ENCODE data around the gene PLEKHA6.

The PLEKHA6 gene

DNA sequence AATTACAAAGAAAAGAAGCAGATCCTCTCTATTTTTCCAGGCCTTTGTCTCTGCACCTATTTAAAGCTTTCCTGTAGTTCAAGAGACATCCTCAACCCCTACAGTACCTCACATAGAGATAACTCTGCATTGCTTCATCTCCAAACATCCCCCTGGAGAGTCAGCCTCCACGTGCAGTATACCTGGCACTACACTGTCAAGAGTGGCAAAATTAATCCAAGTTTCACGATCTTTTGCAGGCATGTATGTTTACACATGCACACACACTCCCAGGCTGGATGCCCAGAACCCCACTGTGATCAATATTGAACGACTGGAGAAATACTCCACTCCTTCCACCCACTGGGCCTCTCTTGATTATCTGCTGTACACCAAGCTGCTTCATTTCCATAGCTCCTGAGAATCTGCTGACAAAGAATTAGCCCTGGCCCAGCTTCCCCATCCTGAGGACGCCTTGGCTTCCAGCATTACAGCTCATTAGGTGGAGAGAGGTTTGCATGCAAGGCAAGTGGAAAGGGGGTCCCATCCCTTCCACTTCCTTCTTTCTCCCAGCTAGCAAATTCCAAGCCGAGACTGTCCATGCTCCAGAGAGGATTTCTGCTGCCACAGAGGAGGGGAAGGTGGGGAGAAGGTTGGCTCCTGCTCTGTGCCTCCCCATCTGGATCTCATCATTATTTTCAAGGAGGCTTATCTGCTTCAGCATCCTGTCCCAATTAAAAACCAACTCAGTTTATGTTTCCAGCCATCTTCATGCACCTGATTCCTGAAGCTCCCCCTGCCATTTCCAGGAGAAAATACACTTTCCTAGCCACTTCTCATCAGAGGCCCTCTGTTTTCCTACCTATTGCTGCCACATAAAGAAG lies 79.4 kb downstream of the PLEKHA6 start:
- no peak for DNase-seq

DNA sequence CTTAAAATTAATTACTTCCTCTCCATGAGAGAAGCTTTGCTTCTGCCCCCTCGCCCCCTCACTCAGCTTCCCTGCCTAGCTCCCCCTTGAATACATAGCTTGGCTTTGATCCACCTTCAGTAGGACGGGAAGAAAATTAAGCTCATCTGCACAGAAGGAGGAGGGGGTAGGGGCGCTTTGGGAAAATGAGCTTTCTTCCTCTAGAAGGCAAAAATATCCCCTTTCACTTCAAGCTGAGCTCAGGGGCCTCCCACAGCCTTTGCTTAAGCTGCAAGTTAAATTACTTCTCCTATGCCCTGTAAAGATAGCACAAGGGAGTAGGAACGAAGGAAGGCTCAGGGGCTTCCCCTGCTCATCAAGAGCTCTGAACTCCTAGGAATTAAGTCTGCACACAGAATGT lies 80.8 kb downstream of the PLEKHA6 start:
- no peak for DNase-seq

DNA sequence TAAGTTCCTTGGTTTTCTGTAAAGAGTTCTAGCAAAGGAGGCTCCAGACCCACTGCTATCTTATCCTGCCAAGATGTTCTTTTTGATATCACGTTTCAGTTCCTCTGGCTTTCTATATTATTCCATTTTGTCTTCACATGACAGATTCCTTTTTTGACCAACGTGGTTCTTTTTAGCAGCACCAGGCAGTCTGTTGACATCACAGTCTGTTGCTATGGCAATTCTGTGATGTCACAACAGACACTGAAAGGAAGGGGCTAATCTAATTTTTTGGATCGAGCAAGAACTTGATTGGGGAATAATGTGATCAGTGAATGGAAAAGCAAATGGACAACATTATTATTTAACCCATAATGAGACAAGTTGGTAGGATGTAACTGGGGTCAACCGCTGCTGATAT lies 81.5 kb downstream of the PLEKHA6 start:
- DNase-seq: no peak

DNA sequence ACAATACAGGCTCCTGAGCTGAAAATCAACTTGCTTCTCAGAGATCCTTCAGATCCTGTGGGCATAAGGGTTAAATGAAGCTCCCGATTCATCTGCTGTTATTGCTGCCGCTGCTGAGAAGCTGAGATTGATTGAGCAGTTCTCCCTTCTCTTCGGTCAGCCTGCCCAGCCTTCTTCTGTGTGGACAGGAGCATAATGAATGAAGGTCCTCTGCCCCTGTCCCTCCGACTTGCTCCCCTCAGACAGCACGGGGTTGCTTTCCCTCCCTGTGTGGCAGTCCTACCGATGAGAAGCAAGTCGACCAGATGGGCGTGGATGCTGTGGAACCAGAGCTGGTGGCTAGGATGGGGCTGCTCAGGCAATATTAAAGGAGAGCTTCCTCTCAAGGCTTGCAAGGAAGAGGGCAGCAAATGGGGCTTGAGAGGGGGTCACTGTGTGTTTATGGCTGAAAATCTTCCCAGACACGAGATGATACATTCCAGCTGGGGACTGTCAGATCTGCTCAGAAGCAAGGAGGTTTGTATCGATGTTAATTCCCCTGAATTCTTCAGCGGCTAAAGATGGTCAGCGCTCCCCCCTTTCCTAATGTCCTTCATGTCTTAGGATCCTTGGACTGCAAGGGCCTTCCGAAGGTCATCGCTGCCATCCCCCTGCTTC lies 82.0 kb downstream of the PLEKHA6 start:
- DNase-seq: no peak

DNA sequence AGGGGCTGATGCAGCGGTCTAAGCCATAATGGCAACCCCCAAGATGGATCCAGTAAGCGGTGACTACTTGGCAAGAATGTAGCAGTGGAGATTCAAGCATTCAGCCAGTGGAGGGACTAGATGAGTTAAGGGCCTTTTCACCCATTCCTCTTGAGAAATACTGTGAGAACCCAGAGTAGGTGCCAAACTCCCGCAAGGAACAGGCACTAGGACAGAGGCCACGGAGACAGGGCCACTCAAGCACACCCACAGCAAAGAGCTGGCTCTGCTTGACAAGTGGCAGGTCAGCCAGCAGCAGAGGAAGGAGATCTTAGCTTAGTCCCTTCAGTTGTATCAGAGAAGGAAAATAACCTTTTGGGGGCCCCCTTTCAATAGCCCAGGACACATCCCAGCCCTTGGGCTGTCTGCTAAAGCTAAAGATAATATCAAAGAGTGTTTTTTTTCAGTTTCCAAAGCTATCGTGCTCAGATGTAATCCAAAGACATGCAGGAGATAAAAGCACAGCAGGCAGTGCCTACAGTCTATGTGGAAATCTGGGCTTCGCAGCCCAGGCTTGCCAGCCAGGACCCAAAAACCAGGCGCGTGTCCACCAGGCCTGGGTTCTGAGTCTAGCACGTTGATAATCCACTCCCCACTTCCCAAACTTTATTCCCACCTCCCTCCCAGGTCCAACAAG lies 83.9 kb downstream of the PLEKHA6 start:
- DNase-seq: no peak

DNA sequence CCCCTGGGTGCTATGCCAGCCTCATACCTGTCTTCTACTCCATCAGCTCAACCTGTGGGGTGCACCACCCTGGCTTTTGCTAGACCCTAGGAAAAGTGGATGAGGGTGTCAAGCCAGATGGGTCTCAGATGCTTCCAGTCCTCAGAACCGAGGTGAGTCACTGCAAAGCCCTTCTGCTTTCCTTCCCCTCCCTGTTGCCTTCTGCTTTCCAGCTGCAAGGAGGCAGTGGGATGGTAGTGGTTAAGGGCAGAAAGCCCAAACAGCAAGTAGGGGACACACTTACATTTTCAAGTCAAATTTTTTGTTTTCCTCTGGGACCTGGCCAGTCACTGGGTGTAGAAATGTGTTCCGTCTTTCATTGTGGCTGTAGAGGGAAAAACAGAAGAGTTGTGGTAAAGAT lies 85.3 kb downstream of the PLEKHA6 start:
- no peak for DNase-seq

DNA sequence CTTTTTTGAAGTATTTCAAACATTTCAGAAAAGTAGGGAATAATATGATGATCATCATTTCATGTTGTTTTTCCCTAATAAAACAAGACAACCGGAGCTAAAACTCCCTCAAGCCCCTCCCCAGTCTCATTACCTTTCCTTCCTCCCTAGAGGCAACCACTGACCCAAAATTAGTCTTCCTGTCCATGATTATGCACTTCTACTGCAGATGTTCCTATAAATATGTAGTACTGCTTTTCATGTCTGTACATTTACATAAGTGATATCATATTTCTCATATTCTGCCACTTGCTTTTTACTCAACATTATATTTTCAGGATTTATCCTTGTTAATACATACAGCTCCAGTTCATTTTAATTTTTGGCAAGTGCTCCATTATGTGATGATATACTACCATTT lies 87.2 kb downstream of the PLEKHA6 start:
- no peak for DNase-seq

DNA sequence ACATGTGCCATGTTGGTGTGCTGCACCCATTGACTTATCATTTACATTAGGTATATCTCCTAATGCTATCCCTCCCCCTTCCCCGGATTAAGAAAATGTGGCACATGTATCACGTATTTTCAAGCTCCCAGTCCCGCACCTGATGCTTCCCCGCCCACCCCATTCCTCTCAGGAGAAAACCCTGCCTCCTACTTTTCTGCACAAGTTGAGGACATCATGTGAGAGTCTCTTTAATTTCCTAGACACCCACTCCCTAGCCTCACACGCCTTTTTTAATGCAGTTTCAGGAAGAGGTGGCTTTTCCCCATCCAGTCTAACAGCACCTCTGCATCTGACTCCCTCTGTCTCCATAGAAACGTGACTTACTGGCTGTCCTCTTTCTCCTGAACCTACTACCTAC lies 87.8 kb downstream of the PLEKHA6 start:
- no peak for DNase-seq

DNA sequence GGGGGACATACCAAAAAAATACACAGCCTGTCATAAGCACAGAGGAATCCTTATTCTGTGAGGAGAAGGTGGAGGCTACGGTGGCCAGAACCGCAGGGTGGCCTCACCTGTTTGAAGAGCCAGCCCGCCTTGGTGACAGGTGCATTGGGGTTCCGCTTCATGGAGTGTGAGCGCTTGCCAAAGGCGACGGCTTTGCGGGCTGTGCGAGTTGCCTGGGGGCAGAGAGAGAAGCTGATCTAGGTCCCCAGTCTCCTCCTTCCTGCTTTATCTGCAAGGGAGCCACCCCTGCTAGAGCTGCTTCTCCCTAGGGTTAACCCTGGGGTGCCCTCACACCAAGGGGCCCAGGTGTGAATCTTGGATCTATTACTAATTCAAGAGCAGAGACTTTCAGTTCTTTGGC lies 91.6 kb downstream of the PLEKHA6 start:
- DNase-seq: no peak

DNA sequence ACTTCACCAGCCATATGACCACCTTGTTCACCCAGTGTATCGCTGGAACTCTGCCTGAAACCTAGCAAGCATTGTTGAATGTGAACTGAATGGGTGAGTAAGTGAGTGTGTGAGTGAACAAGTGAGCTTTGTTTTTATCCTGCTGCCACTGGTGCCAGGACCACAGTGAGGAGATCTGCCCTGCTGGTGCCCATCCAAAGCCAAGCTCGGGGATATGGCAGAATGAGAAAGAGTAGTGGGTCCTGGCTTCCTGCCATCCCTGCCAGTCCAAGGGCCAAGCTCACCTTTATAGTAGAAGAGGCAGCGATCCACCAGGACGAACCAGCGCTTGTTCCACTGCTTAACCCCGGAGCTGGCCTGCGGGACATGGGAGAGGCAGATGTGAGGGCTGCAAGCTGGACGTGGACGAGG lies 92.5 kb downstream of the PLEKHA6 start:
- DNase-seq: no peak

DNA sequence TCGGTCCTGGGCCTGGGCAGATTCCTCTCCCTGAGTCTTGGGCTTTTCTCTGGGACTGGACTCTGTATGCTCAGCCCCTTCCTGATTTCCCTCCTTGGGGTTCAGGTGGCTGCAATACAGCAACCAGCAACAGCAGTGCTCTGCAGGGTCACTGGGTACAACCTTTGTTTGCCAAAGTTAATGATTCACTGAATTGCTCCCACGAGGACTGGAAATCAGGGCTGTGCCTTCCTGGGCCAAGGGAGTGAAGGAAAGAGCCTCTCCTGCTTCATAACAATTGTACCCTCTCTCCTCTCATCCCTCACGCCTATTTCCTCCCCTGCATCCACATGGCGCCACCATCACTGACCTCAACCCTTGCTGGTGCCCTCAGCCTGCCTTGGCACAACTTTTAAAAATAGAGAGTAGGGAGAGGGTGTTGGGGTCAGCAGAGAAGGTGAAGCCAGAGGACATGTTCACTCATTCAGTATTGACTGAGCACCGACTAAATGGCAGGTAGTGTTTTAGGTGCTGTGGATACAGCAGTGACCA lies 93.2 kb downstream of the PLEKHA6 start:
- DNase-seq: no peak

DNA sequence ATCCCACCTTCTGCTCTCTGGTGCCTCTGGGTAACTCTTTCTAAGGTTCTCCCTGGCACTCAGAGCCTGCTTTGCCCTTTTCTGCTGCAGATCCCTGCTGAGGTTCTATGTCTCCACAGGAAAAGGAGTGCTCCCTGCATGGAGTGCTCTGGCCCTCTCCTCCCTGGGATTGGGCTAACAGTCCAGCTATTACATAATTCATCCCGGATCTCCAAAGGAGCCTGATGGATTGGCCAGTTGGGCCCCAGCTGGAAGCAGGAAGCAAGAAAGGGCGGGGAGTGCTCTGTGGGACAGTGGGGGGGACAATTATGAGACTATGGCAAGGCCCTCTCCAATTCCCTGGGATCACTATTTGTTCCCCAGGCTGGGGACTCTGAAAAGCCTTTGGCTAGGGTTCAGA lies 94.1 kb downstream of the PLEKHA6 start:
- no peak for DNase-seq

DNA sequence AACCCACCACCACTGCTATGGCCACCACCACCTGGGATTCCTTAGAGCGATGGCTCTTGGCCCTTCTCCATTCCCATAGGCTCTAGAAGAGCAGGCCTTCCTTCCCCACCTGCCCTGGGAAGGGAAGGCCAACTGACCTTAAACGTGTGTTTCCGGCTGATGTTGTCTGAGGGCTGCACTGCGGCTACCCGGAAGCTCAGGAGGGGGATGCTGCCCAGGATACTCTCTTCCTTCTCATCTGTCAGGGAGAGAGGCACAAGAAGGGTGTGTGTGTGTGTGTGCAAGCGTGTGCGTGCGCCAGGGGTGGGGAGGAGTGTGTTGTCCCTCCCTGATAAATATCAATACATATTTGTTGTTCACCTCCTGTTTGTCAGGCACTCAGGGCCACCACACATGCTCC lies 94.9 kb downstream of the PLEKHA6 start:
- DNase-seq: no peak

DNA sequence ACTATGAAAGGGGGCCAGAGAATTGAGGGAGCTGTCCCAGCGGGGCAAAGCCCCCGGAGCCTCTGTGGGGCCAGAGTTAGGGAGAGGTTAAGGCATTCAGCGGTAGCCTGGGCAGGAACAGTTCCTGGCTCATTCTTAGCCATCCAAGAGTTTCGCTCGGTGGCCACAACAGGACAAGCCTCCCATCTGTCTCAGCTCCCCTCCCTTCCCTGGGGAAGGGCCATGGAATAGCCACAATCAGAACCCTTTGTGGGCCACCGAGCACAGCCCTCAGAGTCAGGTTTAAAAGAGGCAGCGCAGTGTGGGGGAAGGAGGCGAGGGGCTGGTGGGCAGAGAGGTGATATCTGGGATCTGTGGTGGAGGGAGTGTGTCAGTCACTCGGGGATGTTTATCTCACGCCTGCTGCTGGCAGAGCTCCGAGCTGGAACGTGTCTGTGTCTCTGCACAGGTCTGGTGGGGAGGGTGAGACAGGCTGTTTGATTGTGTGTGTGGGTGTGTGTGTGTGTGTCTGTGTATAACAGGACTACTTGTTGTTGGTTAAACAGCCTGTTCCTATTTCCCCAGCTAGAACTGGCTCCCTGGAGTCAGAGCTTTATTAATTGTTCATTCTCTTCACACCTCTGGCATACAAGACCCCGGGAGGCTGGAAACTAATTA lies 96.3 kb downstream of the PLEKHA6 start:
- DNase-seq: no peak

DNA sequence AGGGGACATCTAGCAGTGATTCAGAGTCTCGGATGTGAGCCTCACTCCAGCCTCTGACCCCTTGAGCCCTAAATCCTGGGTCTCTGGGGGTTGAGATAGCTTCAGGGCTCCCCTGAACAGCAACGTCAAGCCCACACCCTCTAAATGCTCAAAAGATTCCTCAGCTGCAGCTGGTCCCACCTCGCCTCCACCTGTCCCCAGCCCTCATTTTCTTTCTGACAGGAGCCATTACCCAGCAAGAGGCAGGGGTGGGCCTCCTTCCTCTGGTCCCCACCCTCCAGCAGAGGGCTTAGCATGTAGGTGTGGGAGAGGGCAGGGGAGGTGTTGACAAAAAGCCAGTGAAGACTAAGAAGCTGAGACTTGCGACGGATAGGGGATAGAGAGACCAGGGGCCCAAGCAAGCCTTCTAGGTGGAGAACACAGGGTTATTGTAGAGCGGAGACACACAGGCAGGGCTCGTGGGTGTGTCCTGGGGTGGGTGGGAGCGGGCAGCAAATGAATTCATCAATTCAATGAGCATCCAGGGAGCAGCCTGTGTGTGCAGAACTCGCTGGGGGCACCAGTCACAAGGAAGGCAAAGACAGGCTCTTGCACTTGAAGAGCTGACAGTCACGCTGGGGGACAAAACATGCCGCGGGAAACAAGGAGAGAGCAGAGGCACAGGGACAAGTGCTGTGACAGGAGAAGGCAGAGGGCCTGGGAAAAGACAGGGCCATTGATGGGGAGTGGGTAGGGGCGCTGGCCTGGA lies 97.0 kb downstream of the PLEKHA6 start:
- DNase-seq: no peak

DNA sequence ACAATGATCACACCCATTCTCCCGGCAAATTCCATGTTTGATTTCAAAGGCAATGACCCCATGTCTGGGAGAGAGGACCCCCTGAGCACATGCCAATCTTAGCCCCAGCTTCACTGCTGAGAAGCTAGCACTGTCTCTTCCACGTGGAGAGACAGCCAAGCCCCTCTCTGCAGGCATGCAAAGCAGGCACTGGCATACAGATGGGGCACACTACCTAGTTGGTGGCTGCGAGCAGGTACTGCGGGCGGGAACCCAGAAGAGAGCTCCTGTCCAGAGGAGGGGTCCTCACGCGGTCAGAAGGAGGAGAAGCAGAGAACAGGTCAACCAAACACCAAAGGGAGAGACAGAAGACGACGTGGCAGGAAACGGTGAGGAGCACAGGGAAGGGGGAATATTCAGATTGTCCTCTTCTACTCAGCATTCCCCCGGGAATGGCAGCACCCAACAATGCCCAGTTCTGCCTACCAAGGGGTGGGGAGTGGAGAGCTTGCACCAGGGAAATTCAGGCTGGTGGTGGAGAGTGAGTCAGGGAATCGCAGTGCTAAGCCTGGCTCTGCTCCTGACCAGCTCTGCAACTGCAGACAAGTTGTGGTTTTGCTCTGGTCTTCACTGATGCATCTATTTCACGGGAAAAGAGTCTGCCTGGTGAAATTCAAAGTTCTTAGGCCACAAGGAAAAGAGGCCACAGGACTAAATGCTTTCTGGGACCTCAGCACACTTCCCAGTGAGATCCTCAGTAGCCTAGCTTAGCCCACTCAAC lies 97.8 kb downstream of the PLEKHA6 start:
- no peak for DNase-seq

DNA sequence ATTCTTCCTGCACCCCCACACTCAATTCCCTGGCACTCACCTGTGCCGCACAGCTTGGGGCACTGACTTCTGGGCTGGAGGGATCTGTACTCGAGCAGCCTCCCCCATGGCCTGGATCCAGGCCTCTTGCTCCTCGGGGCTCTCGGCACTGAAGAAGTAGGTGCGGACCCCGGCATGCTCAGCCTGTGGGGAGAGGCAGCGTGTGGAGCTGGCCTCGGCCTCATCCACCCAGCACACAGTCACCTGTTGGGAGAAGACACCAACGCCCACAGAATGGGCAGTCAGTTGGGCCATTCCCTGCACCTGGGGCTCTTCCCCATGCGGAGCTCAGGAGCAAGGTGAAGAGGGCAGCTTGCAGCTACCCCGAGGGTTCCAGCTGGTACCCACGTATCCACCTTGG lies 98.5 kb downstream of the PLEKHA6 start:
- no peak for DNase-seq

DNA sequence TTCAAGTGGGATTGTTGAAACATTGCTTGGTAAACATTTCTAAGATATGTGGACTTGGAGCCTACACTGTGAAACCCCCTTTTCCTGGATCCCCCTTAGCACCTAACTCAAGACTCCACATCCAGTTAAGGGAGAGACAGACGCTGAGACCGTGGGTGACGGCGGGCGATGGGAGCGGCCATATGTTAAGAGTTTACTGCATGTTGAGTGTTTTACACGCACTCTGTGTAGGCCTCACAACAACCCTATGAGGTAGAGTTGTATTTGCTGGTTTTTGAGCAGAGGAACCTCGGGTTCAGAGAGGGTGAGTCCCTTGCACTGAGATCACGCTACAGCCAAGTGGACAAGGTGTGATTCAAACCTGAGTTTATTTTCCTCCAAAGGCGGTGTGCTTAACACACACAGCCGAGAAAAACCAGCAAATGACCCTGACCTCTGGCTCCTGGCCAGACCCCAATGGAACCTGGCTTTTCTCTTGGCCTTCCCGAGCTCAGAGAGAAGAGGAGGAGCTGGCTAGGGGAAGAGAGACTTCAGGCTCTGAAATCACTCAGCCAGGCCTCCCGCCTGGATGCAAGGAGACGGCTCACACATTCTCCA lies 99.0 kb downstream of the PLEKHA6 start:
- DNase-seq: no peak

DNA sequence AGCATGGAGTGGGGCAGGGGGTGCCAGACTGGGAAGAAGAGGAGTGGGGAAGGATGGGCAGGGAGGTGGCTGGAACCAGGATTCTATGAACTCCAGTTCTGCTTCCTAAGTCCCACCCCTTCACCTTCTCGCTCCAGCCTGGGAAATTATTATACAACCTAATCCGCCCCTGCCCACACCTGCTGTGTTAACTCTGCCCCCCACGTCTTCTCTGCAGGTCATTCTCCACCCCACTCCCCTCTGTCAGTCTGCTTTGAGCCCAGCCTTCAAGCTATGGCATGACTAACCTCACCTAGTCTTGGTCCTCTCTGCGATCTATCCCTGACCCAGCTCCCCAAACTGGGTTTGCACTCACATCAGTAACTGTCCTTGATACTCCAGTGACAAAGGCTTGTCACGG lies 99.9 kb downstream of the PLEKHA6 start:
- DNase-seq: no peak

DNA sequence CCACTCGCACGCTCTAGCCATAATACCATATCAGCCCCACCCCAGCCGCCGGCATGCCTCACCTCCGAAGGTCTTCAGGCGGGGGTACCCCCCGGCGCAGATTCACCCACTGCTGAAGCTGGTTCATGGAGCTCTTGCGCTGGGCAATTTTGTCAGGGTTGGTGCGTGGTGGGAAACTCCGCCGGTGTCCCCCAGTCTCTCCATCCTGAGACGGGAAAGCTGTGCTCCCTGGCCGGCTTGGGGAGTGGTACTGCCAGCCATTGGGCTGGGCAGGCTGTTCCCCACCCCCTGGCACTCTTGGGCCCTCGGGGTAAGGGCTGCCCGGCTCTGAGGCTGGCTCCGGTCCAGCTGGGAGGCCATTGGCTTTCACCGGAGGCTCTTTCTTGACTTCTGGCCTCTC lies 100.5 kb downstream of the PLEKHA6 start:
- no peak for DNase-seq

Data from effector CD4-positive, alpha-beta T cell (primary cell).